Iris pigment epithelial cell (primary cell): ENCODE results near the gene TNK1.
A peak's percentile ranks its signal among the peaks of the same experiment; 100 is the strongest.

ENCODE experiments used
- DNase-seq: peaks from one replicate; pipeline ENCODE4 v3.0.0-alpha.2; 2011; ENCODE audit warnings: low read depth

Gene TNK1

DNA sequence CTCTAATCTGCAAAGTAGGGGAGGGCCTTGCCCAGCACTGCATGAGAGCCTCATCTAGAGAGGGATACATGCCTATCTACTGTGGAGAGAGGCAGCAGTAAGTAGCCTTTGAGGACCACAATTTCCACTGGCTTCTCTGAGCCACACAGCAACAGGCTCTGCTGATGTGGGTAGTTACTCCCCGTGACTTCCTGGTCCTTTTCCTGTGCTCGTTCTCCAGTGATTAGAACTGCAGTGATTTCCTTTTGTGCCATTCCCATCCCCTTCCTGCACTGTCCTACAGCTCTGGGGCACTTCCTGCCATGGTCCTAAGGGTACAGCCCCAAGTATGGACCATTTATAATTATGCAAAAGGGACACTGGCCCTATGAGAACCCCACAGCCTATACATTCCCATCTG lies 10.4 kb downstream of the TNK1 start:
- DNase-seq: no peak

DNA sequence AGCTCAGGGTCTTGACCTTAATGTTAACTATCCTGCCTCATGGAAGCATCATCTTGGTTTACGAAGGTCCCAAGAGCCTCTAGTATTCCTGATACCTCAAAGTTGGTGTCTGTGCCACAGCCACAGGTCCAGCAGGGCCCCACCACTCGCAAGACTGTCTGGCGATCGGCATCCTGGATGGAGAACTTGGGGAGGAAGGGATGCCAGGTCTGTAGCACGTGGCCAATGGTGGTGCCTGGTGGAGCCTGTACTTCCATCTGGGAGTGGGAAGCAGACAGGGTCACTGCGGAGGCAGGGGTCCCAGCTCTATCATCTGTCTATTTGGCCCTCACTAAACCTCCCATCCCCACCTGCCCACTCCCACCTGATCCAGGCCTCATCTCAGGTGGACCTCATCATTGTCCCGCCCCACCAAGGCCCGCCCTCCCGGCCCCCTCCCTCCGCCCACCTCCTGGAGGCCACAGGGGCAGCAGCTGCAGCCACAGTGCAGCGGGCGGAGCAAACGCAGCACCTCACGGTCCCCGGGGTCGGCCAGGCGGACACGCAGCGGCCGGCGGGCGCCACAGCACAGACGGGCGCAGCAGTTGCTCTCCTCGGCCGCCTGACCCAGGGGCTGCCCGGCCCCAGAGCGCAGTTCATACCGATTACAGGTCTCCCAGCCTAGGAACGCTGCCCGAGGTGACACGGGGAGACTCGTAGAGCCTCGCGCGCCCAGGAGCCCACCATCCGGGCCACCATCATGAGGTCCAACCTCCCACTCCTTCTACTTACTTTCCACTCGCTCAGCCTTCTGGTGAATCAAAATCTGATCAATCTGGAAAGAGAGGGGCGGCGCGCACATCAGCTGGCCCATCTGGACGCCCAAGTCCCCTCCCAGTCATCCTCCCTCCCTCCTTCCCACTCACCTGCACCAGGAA lies 12.1 kb downstream of the TNK1 start:
- DNase-seq: no peak

DNA sequence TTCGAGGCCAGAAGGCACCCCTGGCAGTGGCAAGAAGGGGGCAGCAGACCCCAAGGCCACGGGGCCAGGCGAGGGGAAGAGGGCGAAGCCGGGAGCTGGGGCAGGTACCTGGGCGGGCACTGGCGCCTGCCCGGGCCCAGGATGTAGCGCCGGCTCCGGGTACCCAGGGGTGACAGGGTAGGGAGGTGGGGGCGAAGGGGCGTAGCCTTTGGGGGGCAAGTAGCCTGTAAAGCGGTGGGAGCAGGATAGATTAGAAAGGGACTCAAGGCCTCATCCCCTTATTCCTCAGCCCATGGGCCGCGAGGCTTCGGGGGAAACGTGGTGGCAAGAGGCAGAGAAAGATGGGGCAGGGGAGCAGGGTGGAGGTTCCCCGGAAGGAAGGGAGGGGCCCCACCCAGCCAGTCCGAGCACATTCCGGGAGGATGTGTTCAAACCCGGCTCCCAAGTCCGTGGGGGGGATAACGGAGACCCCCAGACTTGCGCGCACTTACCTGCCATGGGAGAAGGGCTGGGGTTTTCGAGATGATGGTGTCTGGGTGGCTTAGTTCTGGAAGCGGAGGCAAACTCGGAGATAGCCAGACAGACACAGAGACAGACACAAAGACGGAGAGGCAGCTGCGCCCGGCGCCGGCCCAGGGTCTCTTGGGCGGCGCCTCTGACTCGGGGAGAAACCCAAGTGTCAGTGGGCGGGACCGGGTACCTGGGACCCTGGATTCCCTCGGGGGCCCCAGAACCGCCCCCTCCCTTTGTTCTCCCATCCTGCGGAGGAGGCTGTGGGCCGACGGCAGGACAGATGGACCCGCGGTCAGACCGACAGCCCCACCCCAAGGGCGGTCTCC lies 12.9 kb downstream of the TNK1 start:
- no peak for DNase-seq

DNA sequence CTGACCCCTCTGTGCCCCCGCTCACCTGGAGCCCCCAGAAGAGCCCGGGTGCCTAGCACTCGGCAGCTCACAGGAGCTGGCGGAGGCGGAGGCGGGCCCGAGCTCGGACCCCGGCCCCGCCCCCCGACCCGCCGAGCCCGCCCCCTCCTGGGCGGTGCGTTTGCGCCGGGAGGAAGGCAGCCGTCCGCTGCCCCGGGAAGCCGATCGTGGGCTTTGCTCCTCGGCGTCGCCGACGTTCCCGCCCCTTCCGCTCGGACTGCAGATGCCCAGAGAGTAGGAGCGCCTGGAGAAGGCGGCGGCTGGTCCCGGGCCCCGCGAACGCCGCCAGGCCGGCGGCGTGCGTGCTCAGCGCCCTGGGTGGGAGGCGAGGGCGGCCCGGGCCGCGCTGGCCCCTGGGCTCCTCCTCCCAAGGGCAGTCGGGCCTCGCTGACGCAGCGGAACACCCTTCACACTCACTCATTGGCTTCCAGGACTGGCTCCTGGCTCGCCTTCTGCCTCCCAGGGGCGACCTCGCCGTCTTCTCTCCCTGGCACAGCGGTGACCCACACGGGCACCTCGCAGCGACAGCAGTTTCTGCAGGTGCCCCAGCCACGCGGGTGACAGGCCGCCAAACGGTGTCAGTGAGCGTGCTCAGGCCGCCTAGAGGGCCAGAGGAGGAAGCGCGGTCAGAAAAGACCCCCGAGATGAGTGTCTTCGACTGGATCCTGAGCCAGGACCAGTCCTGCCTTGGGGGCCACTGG lies 13.7 kb downstream of the TNK1 start, which contains the start of gene PLSCR3:
Gene PLSCR3, minus strand, starts transcription at position 74 of the 740 bp plus-strand sequence. CDS start 415 bp downstream, outside the sequence.
- DNase-seq: peak; percentile 80

DNA sequence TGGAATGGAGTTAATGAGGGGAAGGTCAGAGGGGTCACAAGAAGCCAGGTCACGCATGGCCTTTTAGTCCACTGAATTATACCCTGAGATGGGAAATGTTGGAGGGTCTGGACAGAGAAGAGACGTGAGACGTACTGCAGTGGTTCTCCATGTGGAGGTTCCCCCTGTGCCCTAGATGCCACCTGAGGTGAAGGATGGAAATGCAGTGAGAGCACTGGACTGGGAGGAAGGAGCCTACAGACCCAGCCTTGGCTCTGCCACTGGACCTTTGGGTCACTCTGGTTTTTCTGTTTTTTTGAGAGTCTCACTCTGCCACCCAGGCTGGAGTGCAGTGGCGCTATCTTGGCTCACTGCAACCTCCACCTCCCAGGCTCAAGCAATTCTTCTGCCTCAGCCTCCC lies 15.3 kb downstream of the TNK1 start:
- no peak for DNase-seq

DNA sequence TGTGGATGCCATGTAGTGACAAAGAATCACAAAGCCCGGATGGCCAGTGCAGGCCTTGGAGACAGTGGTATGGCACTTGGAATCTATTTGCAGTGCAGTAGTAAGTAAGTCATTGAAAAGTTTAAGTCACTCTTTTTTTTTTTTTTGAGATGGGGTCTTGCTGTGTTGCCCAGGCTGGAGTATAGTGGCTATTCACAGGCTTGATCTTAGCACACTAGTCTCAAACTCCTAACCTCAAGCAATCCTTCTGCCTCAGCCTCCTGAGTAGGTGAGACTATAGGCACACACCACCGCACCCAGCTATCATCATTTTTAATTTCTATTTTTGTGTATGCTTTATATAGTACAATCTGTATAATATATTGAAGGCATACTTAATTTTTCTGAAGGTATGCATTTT lies 17.7 kb downstream of the TNK1 start:
- no peak for DNase-seq

DNA sequence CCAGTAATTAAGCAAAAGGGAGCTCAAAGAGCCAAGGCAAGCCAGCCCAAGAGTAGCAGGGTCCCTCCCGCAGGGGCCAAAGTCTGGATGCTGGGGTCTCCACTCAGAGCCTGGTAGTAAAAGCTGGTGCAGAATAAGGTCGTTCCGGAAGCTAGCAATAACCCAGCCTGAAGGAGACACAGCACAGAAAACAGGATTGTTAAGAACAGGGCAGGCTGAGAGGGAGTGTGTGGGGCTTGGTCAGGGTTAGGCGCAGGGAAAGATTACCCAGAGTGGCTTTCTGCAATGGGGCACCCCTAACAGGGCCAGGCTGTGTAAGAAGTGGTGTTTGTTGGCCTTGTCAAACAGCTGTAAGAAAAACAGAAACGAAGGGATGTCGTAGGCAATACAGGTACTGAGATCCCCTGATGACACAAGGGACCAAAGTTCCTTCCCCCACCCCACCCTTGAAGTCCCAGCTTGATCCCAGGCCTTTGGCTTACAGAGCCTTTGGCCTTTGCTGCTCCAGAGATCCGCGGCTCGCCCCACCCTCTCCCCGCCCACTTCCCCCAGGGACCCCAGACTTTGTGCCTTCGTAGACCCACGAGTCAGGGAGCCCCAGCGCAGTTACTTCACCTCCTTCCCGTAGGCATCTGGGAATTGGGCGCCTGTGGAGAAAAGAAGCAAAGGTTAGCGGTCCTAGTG lies 22.3 kb downstream of the TNK1 start:
- no peak for DNase-seq

DNA sequence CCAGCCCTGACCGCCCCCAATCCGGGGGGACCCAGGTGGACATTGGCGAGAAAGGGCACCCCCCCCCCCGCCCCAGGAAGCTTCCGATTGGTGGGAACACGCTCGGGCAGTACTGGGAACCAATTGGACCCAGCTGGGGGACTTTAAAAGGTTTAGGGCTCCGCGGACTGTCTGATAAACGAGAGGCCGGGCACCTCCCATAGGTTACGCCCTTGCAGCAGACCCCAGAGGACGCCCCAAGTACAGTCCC lies 22.8 kb downstream of the TNK1 start:
- DNase-seq: peak; percentile 74

DNA sequence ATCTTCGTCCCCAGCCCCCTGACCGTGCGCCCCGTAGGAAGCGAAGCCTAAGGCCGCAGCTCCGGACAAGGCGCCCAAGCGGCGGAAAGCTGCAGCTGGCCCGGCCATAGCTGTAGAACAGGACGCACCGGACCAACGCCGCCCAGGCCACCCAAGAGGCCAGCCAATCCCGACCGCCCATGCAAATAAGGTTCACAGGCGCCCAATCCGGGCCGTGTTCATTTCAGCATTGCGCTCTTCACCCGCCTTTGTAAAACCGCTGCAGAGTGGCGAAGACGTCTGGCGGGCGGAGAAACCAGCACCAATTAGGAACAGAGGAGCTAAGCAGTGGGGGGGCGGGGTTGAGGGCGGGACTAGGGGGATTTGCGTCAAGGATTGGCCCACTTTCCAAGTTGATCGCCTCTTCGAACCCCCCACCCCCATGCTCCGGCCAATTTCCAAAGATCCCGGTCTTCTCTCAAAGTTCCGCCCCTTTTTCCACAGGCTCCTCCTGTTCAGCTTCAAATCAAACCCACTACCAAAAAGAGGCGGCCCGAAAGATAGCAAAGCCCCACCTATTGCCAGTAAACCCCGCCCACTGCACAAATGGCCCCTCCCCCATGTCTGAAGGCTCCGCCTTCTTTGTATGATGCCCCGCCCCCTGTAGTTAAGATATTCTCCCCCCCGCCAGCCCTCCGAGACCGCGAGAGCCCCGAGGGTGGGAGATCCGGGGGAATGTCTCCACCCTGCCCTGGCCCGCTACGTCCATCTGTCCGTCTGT lies 23.3 kb downstream of the TNK1 start, which contains the start of gene TMEM256:
Gene TMEM256, minus strand, starts transcription at position 121 of the 760 bp plus-strand sequence. Its CDS starts 13 bp downstream, at position 108.
- peak; percentile 100 for DNase-seq

DNA sequence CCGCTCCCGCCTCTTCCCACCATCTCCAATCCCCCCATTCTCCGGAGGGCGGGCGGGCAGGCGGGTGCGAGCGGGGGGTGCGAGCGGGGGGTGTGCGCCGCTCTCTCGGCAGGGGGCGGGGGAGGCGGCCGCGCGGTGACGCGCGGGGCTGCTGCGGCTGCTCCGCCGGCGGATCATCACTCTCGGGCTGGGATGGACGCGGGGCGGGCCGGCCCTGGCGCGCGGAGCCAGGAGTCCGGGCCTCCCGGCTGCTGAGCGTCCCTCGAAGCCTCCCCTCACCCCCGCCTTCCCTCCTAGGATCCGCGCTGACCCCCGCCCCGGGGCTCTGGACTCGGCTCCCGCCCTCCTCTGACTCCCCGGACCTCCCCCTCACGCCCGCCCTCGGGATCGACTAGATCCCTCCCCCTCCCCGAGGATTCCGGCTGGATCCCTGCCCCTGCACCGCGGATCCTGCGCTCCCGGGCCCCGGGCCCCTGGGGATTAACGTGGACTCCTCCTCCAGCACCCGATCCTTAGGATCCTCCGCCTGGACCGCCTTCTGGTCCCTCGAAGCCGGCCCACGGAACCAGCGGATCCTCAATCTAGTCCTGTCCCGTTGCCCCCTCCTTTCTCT lies 24.0 kb downstream of the TNK1 start:
- DNase-seq: no peak

DNA sequence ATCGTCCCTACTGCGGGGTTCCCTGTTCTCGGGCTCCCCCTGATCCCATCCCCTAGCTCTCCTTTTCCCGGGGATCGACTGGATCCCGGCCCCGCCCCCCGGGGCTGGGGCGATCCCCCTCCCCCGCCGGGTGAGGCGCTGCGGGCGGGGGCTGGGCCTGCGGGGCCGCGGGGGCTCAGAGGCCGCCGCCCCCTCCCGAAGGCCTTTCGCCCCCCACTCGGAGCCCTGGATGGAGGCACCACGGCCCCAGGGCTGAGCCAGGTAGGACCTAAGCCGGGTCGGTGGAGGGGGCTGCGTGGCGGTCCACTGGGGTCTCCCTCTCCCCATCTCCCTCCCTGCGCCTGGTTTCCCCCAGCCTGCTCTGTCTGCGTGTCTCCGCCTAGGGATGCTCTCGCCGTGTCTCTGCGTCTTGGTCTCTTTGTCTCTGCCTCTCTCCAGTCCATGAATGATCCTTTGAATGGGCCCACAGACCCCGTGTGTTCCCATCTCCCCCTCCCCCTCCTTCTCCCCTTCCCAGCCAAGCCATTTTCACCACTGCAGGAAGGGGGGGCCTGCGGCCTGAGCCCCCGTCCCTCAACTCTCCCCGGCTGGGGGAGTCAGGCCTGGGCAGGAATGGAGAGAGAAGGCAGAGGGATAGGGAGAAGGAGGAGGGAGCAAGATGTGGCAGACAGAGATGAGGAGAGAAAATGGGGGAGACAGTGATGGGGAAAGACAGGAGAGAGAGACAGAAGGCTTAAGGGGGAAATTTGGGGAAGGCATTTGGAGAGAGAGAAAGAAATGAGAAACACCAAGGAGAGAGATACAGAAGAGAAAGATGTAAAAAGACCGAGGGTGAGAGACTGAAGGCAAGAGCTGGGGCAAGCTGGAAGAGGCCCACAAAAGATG lies 24.7 kb downstream of the TNK1 start:
- DNase-seq: no peak

DNA sequence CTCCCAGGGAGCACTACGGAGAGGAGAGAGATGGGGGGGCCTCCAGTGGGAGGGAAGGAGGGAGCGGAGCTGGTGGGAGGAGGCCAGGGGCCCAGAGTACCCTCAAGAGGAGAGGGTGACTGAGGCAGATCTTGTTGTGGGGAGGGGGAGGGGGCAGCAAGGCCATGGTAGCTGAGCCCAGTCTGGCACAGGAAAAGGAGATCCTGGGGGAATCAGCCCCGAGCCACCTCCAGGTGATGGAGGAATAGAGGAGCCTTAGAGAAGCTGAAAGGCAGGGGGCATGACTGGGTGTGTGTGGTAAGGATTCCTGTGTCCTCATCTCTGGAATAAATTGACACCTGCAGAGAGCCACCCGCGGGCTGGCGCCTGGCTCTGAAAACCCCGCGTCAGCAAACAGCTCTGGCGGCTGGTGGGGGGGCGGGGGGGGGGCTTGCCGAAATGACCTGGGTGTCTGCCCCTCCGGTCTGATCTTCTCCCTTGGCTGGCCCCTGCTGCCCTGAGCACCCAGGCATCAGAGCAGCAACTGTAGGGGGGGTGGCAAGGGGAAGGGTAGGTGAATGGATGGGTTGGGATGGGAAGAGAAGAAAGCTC lies 25.4 kb downstream of the TNK1 start:
- no peak for DNase-seq

DNA sequence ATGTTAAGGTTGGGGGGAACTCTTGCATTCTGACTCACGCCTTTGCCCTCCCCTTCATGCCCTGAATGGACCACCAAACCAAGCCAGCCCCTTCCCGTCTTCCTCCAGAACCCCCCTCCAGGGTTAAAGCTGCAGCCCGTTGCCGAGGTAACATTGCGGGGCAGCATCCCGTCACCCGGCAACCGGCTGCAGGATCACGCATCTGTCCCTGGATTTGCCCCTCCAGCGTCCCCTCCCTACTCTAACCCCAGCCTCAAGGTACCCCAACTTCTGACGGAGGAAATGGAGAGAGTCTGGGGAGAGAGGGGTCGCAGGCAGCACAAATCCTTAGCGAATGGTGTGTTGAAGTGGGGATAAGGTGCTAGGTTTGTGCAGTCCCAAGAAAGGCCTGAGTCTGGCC lies 26.2 kb downstream of the TNK1 start:
- no peak for DNase-seq

DNA sequence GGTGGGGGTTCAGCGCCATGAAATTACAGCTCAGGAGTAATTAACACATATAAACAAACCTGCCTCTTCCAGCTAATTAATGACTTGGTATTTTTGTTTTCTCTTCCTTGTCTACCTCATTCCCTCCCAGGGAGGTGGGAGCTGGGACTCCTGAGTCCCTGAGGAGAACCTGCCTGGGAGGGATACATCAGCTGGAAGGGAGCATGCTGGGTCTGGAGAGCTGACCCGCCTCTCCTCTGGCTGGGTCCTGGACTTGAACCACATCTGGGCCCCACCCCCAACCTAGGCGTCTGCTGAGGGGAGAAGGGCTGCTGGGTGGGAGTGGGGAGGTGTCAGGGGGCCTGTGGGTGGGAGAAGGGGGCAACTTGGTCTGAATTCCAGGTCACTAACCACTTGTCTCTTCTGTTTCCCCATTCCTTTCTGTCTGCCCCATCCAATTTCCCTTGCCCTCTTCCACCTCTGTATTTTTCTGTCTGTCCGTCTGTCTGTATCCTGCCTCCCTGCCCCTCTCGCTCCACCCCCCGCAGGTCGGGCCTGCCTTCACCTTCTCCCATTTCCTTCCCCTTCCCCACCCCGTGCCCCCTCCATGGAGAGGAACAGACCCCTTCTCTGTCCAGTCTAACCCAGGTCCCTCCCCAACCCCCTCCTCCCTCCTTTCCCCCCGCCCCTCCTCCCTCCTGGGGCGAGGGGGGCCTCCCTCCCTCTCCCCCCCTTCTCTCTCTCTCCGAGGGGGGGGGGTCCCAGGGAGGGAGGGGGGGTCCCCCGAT lies 26.8 kb downstream of the TNK1 start, which contains the start of gene NLGN2:
Gene NLGN2, plus strand, starts transcription at position 361 of the 767 bp plus-strand sequence. CDS start 411 bp downstream, outside the sequence.
- no peak for DNase-seq

DNA sequence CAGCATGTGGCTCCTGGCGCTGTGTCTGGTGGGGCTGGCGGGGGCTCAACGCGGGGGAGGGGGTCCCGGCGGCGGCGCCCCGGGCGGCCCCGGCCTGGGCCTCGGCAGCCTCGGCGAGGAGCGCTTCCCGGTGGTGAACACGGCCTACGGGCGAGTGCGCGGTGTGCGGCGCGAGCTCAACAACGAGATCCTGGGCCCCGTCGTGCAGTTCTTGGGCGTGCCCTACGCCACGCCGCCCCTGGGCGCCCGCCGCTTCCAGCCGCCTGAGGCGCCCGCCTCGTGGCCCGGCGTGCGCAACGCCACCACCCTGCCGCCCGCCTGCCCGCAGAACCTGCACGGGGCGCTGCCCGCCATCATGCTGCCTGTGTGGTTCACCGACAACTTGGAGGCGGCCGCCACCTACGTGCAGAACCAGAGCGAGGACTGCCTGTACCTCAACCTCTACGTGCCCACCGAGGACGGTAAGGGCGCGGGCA lies 27.4 kb downstream of the TNK1 start:
- no peak for DNase-seq

DNA sequence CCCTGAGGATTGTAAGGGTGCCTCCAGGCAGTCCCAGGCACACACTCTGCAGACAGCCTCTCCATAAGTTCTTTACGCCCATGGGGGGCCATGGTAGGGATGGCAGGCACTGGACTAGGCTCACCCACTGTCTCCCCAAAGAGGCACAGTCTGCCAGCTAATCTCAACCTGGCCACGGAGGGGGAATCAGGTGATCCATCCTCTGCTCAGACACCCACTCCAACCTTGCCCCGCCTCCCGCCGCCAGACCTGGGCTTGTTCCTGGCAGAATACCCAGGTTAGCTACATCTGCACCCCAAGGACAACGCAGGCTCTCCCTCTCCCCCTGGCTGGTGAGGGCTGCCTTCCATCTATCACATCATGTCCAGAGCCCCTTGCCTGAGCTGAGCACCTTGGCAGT lies 28.0 kb downstream of the TNK1 start:
- DNase-seq: no peak

DNA sequence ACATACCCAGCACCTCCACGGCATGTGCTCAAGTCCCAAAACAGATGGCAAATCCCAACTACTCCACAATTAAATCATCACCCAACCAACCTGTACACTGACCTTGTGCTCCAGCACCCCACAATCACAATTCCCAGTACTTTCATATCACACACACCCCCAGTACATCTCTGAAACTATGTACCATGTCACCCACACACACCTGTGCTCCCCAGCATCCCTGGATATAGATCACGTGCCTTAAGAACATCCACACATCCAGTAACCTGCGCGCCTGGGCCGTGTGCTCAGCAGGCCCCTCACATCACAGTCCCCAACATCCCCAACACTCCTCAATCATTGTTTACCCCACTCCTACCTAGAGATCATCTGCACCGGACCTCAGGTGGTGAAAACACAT lies 28.8 kb downstream of the TNK1 start:
- DNase-seq: no peak
